SK-N-SH treated with all-trans-retinoic acid at 6 μM for 48 hours (cell line): ENCODE data around the gene GNPDA2.
A peak's percentile ranks its signal among the peaks of the same experiment; 100 is the strongest.

Experiments used
- ATAC-seq: fragments of 200-7000 bp; cut with Tn5 transposase; 3 replicates; pipeline ENCODE4 v1.9.1; 2020; ENCODE audit warnings: mild to moderate bottlenecking, moderate library complexity
- ARNTL ChIP-seq: fragments of 450-650 bp; formaldehyde crosslinking; IDR thresholded peaks from 2 replicates; pipeline ENCODE4 v1.5.0; 2020; ENCODE audit warnings: low read depth, mild to moderate bottlenecking, moderate library complexity, borderline replicate concordance
- BACH2 ChIP-seq: fragments of 250-450 bp; sonication (Bioruptor Pico); IDR thresholded peaks from 2 replicates; pipeline ENCODE4 v1.9.0; 2021; ENCODE audit warnings: mild to moderate bottlenecking, borderline replicate concordance
- CSDC2 ChIP-seq: fragments of 250-450 bp; sonication (Bioruptor Pico); IDR thresholded peaks from 2 replicates; pipeline ENCODE4 v1.5.0; 2020; ENCODE audit warnings: mild to moderate bottlenecking, moderate library complexity
- ESRRG ChIP-seq: fragments of 250-450 bp; sonication (Bioruptor Pico); IDR thresholded peaks from 2 replicates; pipeline ENCODE4 v1.6.1; 2021; ENCODE audit warnings: mild to moderate bottlenecking
- GLIS3 ChIP-seq: fragments of 250-450 bp; sonication (Bioruptor Pico); IDR thresholded peaks from 2 replicates; pipeline ENCODE4 v1.5.0; 2020; ENCODE audit warnings: mild to moderate bottlenecking, moderate library complexity
- ISL1 ChIP-seq: fragments of 250-450 bp; sonication (Bioruptor Pico); IDR thresholded peaks from 2 replicates; pipeline ENCODE4 v2.1.2; 2022; ENCODE audit warnings: mild to moderate bottlenecking, moderate library complexity
- OSR1 ChIP-seq: fragments of 250-450 bp; sonication (Bioruptor Pico); IDR thresholded peaks from 2 replicates; pipeline ENCODE4 v1.8.0; 2022; ENCODE audit warnings: moderate library complexity, mild to moderate bottlenecking, inconsistent platforms
- PATZ1 ChIP-seq: fragments of 250-450 bp; sonication (Bioruptor Pico); IDR thresholded peaks from 2 replicates; pipeline ENCODE4 v1.8.0; 2020; ENCODE audit warnings: mild to moderate bottlenecking, moderate library complexity, borderline replicate concordance
- PPARA ChIP-seq: fragments of 250-450 bp; sonication (Bioruptor Pico); IDR thresholded peaks from 2 replicates; pipeline ENCODE4 v1.5.0; 2020; ENCODE audit warnings: mild to moderate bottlenecking, borderline replicate concordance
- RARB ChIP-seq: fragments of 250-450 bp; sonication (Bioruptor Pico); IDR thresholded peaks from 2 replicates; pipeline ENCODE4 v1.8.0; 2021; ENCODE audit warnings: mild to moderate bottlenecking, moderate library complexity
- SNAI2 ChIP-seq: fragments of 250-450 bp; sonication (Bioruptor Pico); IDR thresholded peaks from 2 replicates; pipeline ENCODE4 v1.5.0; 2020; ENCODE audit warnings: mild to moderate bottlenecking, moderate library complexity
- TCF4 ChIP-seq: fragments of 250-450 bp; sonication (Bioruptor Pico); IDR thresholded peaks from 2 replicates; pipeline ENCODE4 v1.8.0; 2021; ENCODE audit warnings: mild to moderate bottlenecking, moderate library complexity, borderline replicate concordance
- TOX ChIP-seq: fragments of 250-450 bp; sonication (Bioruptor Pico); IDR thresholded peaks from 2 replicates; pipeline ENCODE4 v1.8.0; 2021; ENCODE audit warnings: mild to moderate bottlenecking, moderate library complexity, borderline replicate concordance
- ZC3H10 ChIP-seq: fragments of 250-450 bp; sonication (Bioruptor Pico); IDR thresholded peaks from 2 replicates; pipeline ENCODE4 v1.5.1; 2021; ENCODE audit warnings: mild to moderate bottlenecking, moderate library complexity
- ZFP3 ChIP-seq: fragments of 250-450 bp; sonication (Bioruptor Pico); IDR thresholded peaks from 2 replicates; pipeline ENCODE4 v1.5.0; 2020; ENCODE audit warnings: mild to moderate bottlenecking, moderate library complexity
- ZFP30 ChIP-seq: fragments of 450-650 bp; formaldehyde crosslinking; IDR thresholded peaks from 2 replicates; pipeline ENCODE4 v1.5.0; 2022; ENCODE audit warnings: mild to moderate bottlenecking, moderate library complexity
- ZNF565 ChIP-seq: fragments of 450-650 bp; formaldehyde crosslinking; conservative IDR thresholded peaks from 2 replicates; pipeline ENCODE4 v1.5.0; 2020; ENCODE audit warnings: low read depth, mild to moderate bottlenecking, moderate library complexity
- ZNF70 ChIP-seq: fragments of 450-650 bp; formaldehyde crosslinking; IDR thresholded peaks from 2 replicates; pipeline ENCODE4 v1.5.0; 2020; ENCODE audit warnings: mild to moderate bottlenecking, moderate library complexity
- ZNF8 ChIP-seq: fragments of 450-650 bp; formaldehyde crosslinking; IDR thresholded peaks from 2 replicates; pipeline ENCODE4 v1.5.0; 2020; ENCODE audit warnings: mild to moderate bottlenecking, moderate library complexity
- TF ChIP-seq, protein P1 (sequence below): fragments of 250-450 bp; sonication (Bioruptor Pico); IDR thresholded peaks from 2 replicates; pipeline ENCODE4 v1.5.1; 2020; ENCODE audit warnings: low read depth, mild to moderate bottlenecking, moderate library complexity
- TF ChIP-seq, protein P2 (sequence below): fragments of 250-450 bp; sonication (Bioruptor Pico); IDR thresholded peaks from 2 replicates; pipeline ENCODE4 v1.5.1; 2021; ENCODE audit warnings: mild to moderate bottlenecking, moderate library complexity
- TF ChIP-seq, protein P3 (sequence below): fragments of 250-450 bp; sonication (Bioruptor Pico); IDR thresholded peaks from 2 replicates; pipeline ENCODE4 v1.5.0; 2020; ENCODE audit warnings: mild to moderate bottlenecking, moderate library complexity

The GNPDA2 gene

GRCh38 chr4:44756559-44756958 lies 30.2 kb upstream of the GNPDA2 start (continued):
- TF ChIP-seq PATZ1 (CRISPR knock-in tag), result no peak
- TF ChIP-seq, all 23 proteins: peak for 0

DNA sequence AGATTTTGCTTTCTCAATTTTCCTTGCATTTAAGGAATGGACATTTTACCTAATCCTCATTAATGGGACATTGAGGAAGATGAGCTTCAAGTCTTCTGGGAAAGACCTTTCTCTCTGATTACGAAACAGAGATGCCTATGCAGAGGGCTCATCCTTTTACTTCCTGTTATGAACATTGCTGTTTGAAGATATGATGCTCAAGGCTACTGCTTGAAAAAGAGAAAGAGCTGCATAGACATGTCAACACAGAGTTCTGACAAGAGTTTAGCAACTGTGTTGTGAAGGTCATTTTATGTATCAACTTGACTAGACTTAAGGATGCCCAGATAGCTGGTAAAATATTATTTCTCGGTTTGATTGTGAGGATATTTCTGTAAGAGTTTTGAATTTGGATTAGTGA lies 13.8 kb upstream of the GNPDA2 start:
- no peak for ATAC-seq
- no peak for TF ChIP-seq GLIS3 (CRISPR knock-in tag)
- no peak for TF ChIP-seq ISL1 (CRISPR knock-in tag)
- TF ChIP-seq SNAI2, result no peak
- TF ChIP-seq ZNF70, result no peak
- no peak for TF ChIP-seq ZFP3
- TF ChIP-seq PATZ1 (CRISPR knock-in tag), result no peak
- TF ChIP-seq ZFP30 (CRISPR knock-in tag), result no peak
- TF ChIP-seq TCF4, result no peak
- TF ChIP-seq CSDC2, result no peak
- TF ChIP-seq ZC3H10, result no peak
- TF ChIP-seq ZNF8 (CRISPR knock-in tag), result no peak
- TF ChIP-seq ESRRG (CRISPR knock-in tag), result no peak
- TF ChIP-seq OSR1 (CRISPR knock-in tag), result no peak
- TF ChIP-seq, protein P1, sequence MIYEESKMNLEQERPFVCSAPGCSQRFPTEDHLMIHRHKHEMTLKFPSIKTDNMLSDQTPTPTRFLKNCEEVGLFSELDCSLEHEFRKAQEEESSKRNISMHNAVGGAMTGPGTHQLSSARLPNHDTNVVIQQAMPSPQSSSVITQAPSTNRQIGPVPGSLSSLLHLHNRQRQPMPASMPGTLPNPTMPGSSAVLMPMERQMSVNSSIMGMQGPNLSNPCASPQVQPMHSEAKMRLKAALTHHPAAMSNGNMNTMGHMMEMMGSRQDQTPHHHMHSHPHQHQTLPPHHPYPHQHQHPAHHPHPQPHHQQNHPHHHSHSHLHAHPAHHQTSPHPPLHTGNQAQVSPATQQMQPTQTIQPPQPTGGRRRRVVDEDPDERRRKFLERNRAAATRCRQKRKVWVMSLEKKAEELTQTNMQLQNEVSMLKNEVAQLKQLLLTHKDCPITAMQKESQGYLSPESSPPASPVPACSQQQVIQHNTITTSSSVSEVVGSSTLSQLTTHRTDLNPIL (CRISPR knock-in tag), result no peak
- no peak for TF ChIP-seq TOX (CRISPR knock-in tag)
- no peak for TF ChIP-seq RARB (CRISPR knock-in tag)
- TF ChIP-seq, protein P2, sequence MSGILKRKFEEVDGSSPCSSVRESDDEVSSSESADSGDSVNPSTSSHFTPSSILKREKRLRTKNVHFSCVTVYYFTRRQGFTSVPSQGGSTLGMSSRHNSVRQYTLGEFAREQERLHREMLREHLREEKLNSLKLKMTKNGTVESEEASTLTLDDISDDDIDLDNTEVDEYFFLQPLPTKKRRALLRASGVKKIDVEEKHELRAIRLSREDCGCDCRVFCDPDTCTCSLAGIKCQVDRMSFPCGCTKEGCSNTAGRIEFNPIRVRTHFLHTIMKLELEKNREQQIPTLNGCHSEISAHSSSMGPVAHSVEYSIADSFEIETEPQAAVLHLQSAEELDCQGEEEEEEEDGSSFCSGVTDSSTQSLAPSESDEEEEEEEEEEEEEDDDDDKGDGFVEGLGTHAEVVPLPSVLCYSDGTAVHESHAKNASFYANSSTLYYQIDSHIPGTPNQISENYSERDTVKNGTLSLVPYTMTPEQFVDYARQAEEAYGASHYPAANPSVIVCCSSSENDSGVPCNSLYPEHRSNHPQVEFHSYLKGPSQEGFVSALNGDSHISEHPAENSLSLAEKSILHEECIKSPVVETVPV (CRISPR knock-in tag), result no peak

DNA sequence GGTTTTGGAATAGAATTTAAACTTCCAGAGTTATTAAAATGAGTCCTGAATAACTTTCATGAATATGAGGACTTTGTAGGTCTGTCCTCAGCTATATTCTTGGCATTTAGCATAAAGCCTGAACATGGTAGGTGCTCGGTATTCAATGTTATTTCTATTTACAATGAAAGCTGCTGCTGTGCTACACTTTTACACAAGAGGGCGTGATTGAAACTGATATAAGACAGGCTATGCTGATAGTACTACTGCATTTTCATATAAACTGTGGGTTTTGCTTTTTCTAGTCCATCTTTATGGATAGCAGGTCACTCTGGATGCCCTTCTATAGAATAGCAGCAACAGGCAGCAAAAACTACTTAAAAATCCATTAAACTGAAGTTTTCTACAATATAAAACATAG lies 12.3 kb upstream of the GNPDA2 start:
- peak; percentile 68; the same call in 2 of the 3 replicates for ATAC-seq
- TF ChIP-seq TOX (CRISPR knock-in tag), result no peak
- no peak for TF ChIP-seq PPARA (CRISPR knock-in tag)
- no peak for TF ChIP-seq GLIS3 (CRISPR knock-in tag)
- TF ChIP-seq BACH2 (CRISPR knock-in tag), result no peak
- no peak for TF ChIP-seq SNAI2
- no peak for TF ChIP-seq ZNF70
- TF ChIP-seq PATZ1 (CRISPR knock-in tag), result no peak
- no peak for TF ChIP-seq ZNF565
- TF ChIP-seq TCF4, result no peak
- no peak for TF ChIP-seq CSDC2
- no peak for TF ChIP-seq ARNTL (CRISPR knock-in tag)
- TF ChIP-seq RARB (CRISPR knock-in tag), result no peak
- no peak for TF ChIP-seq ZFP3
- TF ChIP-seq ZC3H10, result no peak

DNA sequence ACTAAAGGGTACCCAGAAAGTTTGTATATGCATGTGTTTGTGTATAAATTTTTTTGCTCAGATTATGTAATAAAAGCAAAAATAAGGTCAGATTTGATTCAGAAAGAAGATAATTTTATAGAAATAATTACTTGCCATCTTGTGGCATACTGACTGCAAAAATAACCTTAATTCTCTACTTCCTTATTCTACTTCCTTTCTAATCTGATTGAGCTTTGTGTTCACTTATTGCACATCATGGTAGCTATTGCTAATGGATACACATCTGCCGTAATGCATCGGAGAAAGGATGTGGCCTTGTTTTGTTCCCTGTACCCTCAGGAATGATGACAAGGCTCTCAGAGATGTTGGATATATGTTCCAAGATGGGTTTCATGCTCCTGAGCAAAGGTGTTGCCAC lies 10.5 kb upstream of the GNPDA2 start:
- ATAC-seq, result no peak
- TF ChIP-seq OSR1 (CRISPR knock-in tag), result no peak
- no peak for TF ChIP-seq ZNF565
- TF ChIP-seq SNAI2, result no peak
- no peak for TF ChIP-seq ZC3H10
- TF ChIP-seq, protein P3, sequence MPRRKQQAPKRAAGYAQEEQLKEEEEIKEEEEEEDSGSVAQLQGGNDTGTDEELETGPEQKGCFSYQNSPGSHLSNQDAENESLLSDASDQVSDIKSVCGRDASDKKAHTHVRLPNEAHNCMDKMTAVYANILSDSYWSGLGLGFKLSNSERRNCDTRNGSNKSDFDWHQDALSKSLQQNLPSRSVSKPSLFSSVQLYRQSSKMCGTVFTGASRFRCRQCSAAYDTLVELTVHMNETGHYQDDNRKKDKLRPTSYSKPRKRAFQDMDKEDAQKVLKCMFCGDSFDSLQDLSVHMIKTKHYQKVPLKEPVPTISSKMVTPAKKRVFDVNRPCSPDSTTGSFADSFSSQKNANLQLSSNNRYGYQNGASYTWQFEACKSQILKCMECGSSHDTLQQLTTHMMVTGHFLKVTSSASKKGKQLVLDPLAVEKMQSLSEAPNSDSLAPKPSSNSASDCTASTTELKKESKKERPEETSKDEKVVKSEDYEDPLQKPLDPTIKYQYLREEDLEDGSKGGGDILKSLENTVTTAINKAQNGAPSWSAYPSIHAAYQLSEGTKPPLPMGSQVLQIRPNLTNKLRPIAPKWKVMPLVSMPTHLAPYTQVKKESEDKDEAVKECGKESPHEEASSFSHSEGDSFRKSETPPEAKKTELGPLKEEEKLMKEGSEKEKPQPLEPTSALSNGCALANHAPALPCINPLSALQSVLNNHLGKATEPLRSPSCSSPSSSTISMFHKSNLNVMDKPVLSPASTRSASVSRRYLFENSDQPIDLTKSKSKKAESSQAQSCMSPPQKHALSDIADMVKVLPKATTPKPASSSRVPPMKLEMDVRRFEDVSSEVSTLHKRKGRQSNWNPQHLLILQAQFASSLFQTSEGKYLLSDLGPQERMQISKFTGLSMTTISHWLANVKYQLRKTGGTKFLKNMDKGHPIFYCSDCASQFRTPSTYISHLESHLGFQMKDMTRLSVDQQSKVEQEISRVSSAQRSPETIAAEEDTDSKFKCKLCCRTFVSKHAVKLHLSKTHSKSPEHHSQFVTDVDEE, result no peak
- TF ChIP-seq GLIS3 (CRISPR knock-in tag), result no peak
- TF ChIP-seq BACH2 (CRISPR knock-in tag), result no peak
- TF ChIP-seq ZFP3, result no peak
- TF ChIP-seq, protein P2 (CRISPR knock-in tag), result no peak
- TF ChIP-seq RARB (CRISPR knock-in tag), result no peak
- no peak for TF ChIP-seq ESRRG (CRISPR knock-in tag)
- no peak for TF ChIP-seq ZNF8 (CRISPR knock-in tag)
- TF ChIP-seq, protein P1 (CRISPR knock-in tag), result no peak
